Activated CD8-positive, alpha-beta memory T cell treated with anti-CD3 and anti-CD28 coated beads for 24 hours (primary cell): Measurements from ENCODE around the gene CHST12.
"Not testable (repeated sequence)": the region's sequence is repeated elsewhere in the genome, so short reads cannot be mapped to it uniquely, and the experiment has no call there.

Experiments
- DNase-seq: peaks from one replicate; pipeline ENCODE4 v3.0.0-alpha.2; 2020

Gene CHST12

GRCh38 chr7:2403014-2403717, at the start of gene CHST12:
TSS of gene CHST12 (plus strand) at chr7:2403611. CDS start at chr7:2432640, 29,029 bp downstream.
- DNase-seq, result peak; percentile 96

- DNase-seq, result no peak
Measured at GRCh38 chr7:2353936-2354185, 49.5 kb upstream of the CHST12 start.

DNA sequence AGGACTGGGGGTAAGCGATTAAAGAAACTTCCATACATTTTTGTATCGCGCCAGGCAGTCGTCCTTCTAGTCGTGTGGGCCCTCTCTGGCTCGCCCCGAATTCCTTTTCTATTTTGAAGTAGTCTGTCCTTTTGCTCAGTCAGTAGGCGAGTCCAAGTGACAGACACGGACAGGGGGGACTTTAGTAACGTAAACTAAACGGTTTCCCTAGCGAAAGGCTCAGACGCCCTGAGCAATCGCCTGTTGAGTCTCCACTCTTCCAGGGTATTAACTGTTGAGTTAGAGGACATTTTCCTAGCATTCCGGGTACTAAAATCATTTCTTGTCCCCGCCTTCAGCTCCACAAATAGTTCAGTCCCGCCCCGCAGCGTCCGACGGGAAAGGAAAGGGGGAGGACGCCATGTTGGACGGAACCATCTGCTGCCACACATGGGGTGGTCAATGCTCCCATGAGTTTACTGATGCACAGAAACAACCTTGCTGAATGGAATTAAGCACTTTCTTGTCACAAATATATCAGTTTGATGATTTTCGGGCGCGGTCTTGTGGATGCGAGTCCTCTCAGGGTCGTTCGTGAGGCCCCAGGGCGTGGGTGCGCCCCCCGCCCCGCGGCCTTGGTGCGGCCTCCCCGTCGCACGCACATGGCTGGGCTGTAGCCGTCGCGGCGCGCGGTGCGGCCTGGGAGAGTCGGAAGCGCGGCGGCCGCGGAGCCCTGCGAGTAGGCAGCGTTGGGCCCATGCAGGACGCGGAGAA, 49.0 kb upstream of the CHST12 start, which contains the start of gene EIF3B:
TSS of gene EIF3B (plus strand) at position 642 of the 753 bp plus-strand sequence. CDS start at position 737, 95 bp downstream.
- DNase-seq, result peak; percentile 97

GRCh38 chr7:2354939-2355704, 48.3 kb upstream of the CHST12 start:
- DNase-seq, result peak; percentile 73

- DNase-seq, result no peak
Measured at GRCh38 chr7:2355705-2356008, 47.8 kb upstream of the CHST12 start.

DNA sequence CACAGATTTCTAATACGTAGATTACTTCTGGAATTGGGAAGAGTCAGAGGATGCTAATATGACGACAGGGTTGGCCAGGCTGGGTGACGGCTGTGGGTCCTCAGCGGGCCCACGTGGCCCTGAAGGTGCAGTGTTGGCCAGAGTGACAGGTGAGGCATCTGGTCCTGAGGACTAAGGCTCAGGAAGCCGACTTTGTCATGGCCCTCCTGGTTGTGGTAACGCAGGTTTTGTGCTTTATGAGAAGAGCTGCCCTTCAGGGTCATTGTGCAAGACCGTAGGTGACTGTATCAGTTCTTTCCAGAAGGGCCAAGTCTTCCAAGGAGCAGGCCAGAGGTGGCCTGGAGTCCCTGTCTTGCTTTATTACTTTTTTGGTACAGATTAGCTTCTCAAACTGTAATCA, 46.2 kb upstream of the CHST12 start:
- no peak for DNase-seq

DNA sequence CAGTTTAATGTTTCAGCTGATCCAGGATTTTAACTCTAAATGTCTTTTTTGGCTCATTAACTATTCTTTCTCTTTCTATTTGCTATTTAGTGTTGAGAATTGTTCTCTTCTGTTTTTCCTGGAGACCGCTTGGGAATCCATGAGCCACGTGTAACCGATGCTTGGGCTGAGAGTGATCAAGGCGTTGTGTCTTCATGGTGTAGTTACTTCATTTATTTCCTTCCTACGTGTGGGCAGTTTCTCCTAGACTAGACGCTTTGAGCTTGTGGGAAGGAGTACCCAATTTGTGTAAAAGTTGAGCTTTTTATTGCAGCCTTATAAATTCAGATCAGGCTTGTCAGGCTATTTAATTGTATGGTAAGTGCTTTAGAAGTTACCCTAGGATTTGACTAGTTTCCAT, 45.8 kb upstream of the CHST12 start:
- no peak for DNase-seq

GRCh38 chr7:2358968-2359527, 44.4 kb upstream of the CHST12 start:
- DNase-seq, result no peak

DNA sequence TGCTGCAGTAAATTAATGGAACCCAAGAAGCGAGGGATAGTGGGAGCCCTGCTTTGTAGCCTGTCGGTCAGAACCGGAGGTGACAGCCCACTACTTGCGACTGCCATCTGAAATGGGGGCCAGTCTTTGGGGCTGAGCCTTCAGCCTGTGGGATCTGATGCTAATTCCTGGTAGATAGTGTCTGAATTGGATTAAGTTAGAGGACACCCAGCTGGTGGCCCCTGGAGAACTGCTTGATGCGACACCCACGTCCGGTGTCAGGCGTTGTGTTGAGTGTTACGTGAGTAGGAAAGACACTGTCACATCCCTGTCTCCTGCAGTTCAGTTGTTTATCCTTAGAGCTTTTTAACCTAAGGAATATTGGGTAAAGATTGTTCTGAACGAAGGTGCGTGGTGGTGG, 43.8 kb upstream of the CHST12 start:
- DNase-seq, result no peak

DNA sequence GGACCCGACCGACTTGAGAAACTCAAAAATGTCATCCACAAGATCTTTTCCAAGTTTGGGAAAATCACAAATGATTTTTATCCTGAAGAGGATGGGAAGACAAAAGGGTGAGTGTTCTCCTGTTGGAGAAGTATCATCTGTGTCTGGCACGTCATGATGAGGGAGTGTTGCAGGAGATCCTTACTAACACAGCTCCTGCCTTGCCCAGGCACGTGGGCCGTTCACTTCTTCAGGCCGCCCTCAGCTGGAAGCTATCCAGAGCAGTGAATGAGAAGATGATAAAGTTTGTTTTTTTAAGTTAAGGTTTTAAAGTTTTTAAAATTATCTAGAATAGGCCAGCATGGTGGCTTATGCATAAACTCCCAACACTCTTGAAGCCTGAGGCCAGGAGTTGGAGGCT, 42.6 kb upstream of the CHST12 start:
- DNase-seq, result no peak

GRCh38 chr7:2362385-2363088, 40.9 kb upstream of the CHST12 start:
- no peak for DNase-seq

DNA sequence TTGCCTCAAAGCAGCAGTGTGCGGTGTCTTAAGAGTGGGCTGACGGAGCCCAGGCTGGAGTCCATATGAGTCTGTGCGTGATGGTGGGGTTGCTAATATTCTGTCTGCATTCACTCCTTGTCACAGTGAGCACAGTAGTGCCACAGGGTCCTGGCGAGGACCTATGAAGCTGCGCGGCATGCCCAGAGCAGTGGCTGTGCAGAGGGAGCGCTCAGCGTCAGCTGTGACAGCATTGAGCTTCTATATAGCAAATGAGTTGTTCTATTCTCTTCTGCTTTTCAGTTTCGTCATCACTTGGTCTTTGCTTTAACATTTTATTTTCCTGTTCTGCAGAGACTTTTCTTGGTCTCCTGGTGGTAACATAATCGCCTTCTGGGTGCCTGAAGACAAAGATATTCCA, 34.3 kb upstream of the CHST12 start:
- DNase-seq, result no peak

- DNase-seq, result no peak
Measured at GRCh38 chr7:2371329-2371728, 32.1 kb upstream of the CHST12 start.

GRCh38 chr7:2372724-2373123, 30.7 kb upstream of the CHST12 start:
- no peak for DNase-seq

DNA sequence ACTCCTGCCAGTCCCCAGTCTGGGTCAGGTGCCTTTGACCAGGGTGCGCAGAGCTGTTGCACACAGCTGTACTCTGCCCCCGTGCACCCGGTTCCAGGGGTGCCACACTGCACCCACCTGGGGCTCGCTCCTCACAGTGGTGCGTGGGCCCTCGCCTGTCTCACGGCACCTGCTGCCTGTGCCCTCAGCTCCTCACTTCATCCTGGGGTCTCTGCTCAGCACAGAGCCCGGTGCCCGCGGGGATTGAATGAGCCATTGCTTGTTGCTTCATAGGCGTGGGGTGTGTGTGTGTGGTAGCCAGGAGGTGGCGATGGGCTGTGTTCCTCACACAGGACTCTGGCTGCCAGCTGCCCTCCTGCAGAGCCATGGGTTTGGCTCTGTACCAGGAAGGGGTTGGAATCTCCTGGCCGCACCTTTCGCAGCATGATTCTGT, 30.3 kb upstream of the CHST12 start:
- no peak for DNase-seq

GRCh38 chr7:2373646-2374045, 29.8 kb upstream of the CHST12 start:
- DNase-seq, result no peak

- DNase-seq, result no peak
Measured at GRCh38 chr7:2374401-2374800, 29.0 kb upstream of the CHST12 start.

DNA sequence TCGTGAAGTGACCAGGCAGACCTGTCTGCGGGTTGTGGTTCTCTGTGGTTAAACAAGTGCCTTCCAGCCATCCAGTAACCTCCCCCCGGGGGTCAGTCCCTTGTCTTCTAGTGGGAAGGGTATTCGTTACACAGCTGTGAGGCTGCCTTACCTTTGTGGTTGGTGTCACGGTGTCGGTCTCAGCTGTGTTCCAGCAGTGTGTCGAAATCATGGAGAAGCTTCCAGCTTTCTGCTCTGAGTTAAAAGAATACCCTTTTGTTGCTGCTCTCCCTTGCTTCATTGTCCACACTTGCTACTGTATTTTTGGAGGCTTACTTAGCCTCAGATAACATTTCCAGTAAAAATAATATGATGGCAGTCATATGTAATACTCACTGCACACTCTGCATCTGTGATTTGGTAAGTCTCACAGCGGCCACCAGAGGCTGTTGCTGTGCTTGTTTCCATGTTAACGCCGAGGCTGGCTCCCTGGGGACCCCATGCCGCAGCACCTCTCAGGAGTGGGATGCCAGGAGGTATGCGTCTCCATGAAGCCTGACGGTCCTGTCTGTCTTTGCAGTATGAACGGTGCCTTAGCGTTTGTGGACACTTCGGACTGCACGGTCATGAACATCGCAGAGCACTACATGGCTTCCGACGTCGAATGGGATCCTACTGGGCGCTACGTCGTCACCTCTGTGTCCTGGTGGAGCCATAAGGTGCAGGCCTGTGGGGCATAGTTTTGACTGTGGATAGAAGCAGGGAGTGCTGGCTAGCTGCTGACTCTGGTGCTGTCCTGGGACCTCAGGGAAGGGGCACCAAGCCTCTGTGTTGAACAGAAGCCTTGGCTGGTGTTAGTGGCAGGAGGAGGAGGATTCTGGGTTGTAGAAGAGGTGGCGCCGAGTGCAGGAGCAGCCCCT, 28.3 kb upstream of the CHST12 start:
- DNase-seq, result no peak

- DNase-seq, result no peak
Measured at GRCh38 chr7:2376351-2377154, 26.9 kb upstream of the CHST12 start.

- DNase-seq, result not testable (repeated sequence)
Measured at GRCh38 chr7:2377492-2377891, 25.9 kb upstream of the CHST12 start.

GRCh38 chr7:2378125-2378524, 25.3 kb upstream of the CHST12 start:
- DNase-seq, result not testable (repeated sequence)
